GM21360 (cell line): ENCODE results near the gene ZSCAN26.
"Not testable (repeated sequence)": the region's sequence is repeated elsewhere in the genome, so short reads cannot be mapped to it uniquely, and the experiment has no call there.

Experiments
- ATAC-seq: cut with Tn5 transposase; IDR thresholded peaks from one replicate; pipeline ENCODE4 v1.9.1; 2021; ENCODE audit warnings: mild to moderate bottlenecking, moderate library complexity; ENCODE audit not compliant: unreplicated experiment

The ZSCAN26 gene

DNA sequence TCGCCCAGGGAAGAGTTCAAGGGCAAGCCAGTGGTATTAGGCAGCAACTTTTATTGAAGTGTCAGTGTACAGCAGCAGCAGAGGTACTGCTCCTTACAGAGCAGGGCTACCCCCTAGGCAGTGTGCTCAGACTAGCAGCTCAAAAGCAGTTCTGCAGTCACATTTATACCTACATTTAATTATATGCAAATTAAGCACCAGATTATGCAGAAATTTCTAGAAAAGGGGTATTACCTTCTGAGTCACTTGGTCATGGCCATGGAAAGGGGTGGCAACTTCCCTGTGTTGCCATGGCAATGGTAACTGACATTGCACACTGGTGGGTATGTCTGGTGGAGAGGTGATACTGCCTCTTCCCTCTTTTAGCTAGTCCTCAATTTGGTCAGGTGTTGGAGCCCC lies 12.8 kb upstream of the ZSCAN26 start:
- no peak for ATAC-seq

DNA sequence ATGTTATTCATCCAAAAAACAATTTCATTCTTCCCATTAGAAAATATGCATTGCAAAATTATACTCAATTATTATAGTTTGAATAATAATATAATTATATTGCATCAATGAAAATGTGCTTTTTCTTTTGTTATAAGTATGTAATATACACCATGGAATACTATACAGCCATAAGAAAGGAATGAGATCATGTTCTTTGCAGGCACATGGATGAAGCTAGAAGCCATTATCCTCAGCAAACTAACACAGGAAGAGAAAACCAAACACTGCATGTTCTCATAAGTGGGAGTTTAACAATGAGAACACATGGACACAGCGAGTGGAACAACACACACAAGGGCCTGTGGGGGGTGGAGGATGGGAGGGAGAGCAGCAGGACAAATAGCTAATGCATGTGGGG lies 9.9 kb upstream of the ZSCAN26 start:
- no peak for ATAC-seq

DNA sequence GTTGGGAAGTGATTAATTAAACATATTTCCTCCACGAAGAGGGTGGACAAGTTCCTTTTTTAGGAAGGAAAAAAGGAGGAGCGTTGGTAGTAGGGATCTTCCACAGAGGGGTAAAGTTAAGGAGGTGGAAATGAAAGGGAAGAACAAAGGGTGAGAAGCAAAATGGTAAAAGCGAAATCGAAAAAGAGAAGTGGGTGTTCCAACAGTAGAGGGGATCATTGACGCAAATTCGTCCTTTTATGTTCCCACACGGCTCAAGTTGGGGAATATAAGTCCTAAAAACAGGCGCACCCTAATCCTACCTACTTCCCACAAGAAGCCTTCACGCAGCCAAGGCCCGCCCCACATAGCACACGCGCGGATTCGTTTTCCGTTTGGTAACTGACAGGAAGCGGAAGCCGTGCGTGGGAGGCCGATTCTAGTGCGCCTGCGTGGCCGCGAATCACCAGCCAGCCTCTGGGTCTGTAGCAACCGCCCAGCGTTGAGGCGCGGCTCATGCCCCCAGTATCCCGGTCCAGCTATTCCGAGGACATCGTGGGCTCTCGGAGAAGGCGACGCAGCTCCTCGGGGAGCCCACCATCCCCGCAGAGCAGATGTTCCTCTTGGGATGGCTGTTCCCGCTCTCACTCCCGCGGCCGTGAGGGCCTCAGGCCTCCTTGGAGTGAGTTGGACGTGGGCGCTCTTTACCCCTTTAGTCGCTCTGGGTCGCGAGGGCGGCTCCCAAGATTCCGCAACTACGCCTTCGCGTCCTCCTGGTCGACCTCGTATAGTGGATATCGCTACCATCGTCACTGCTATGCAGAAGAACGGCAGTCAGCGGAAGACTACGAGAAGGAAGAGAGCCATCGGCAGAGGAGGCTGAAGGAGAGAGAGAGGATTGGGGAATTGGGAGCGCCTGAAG lies 7.8 kb upstream of the ZSCAN26 start, which contains the start of gene NKAPL:
NKAPL (plus strand) TSS at position 421 of the 901 bp plus-strand sequence; CDS start at position 496, 75 bp downstream.
- ATAC-seq = no peak

DNA sequence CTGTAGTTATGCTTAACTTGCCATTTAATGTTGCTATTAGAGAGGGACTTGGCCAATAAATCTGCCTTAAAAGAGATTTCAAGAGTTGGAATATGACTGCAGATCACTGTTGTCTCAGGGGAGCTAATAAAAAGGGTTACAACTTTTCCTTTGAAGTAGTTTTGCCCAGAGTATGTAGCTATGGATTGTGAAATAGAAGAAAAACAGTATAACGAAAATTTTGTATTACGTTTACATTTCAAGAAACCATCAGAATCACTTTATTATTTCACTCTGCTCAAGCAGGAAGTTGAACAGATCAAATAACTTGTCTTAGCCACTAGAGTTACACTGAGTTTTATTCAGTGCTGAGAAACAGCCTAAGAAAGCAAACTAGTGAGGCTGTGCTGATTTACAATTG lies 3.0 kb upstream of the ZSCAN26 start:
- ATAC-seq = no peak

DNA sequence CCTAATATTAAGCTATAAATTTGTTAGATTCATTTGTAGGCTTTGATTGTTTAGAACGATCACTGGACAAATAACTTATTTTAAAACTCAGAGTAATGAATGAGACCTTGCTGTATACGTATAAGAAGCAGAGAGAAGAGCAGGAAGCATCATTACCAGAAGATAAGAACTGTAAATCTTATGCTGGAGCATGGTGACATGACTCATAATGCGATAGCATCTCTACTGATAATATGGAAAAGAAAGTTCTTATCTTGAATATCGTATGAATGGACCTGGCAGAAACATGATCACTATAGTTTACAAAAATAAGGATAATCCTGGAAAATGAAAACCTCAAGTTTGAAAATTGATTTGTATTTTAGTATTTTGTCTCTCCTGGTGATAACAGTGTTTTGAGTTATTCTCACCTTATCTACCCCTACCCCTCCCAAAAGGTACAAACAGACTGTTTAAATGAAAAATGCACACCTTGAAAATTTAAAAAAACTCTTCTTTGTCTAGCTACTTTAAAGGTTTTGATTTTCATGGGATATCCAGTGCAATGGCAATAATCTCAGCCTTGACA lies 2.0 kb upstream of the ZSCAN26 start:
- no peak for ATAC-seq

DNA sequence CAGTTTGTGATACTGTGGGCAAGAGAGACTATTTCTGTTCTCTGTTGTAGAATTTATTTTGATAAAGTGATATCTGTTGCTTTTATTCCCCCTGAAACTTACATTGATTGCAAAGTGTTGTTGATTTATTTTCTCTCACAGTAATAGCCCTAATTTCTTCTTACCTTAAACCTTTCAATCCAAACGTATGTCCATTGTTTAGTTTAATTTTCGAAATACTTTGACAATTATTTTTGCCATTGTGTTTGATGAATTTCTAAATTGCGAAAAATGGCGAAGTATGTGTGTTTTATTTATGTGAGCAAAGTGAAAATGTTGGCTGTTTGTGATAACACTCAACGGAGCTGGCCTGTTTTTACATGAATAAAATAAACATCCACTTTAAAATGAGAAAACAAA lies 381 bp upstream of the ZSCAN26 start:
- ATAC-seq = no peak

DNA sequence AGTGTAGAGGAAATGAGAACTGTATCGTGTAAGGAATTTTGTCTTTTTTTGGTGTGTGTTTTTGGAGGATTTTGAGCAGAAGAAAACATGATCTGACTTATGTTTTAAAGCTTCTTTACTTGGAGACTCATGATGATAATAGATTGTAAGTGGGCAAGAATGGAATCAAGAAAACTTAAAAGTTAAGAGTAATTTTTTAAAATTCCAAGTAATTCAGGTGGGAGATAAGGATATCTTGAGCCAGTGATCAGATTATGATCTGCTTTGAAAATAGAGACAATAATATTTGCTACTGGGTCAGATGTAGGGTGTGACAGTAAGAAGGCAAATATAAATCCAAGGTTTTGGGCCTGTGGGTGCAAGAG lies 734 bp downstream of the ZSCAN26 start:
- ATAC-seq = no peak

DNA sequence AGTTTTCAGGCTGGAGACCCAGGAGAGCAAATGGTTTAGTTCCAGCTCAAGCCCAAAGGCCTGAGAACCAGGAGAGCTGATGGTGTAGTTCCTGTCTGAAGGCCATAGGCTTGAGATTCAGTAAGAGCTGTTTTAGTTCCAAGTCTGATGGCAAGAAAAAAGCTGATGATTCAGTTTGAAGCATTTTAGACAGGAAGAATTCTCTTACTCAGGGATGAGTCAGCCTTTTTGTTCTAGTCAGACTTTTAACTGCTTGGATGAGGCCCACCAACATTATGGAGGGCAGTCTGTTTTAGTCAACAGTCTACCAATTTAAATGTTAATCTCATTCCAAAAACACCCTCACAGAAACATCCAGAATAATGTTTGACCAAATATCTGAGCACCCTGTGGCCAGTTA lies 2.5 kb downstream of the ZSCAN26 start:
- ATAC-seq = no peak

DNA sequence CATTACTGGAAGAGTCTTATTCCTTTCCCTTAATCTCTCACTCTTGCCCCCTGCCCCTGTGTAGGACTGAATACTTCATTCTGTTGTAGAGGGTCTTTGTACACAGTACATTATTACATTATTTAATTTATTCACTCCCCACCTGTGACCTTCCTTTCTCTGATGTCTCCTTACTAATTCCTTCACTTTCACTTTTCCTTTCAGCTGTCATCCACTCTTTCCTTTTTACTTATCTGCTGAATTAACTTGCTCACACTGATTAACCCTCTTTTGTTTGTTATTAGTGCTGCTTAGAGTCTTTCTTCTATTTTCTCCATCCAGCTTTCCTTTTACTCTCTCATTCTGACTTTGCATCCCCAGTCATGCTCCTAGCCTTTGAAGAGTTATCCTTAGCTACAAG lies 7.9 kb downstream of the ZSCAN26 start:
- ATAC-seq = no peak

DNA sequence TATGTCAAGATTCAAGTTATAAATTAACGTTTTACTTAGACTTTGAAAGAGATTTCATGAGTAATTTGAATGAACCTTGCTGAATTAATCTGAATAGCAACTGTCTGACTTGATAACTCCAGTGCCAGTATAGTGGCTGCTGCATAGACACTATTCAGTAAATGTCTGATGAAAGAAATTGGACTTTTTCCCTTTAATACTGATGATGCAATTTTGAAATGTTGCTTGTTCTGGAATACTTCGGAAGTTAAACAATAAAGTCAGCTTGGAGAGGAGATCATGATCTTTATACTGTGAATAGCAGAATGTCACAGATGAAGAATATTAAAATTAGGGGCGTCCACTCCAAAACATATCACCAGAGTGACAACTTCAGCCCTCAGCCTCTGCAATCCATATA lies 10.8 kb downstream of the ZSCAN26 start:
- no peak for ATAC-seq

DNA sequence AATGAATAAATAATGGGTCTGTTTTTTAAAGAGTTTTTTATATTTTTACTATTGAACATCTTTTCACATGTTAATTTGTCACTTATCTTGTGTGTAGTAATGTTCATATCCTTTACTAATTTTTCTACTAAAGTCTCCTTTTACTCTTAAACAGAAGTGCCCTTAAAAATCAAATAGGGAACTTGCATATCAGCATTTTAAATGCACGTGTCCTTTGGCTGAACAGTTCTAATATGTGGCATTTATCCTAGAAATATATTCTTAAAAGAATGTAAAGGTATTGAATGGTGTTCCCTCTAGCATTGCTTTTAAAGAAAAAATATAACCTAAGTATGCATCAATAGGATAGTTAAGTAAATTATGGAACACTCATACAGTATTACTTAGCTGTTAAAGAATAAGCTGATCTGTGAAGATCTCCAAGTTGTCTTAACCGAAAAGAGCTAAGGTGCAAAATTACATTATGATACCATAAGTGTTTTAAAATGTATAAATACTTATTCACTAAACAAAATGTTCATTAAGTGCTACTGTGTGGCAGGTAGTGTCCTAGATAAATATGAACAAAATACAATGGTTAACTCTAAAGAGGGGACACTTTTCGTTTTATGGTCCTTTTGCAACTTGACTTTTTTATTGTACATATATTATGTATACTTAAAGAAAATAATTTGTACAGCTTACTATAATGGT lies 13.8 kb downstream of the ZSCAN26 start:
- ATAC-seq = no peak

DNA sequence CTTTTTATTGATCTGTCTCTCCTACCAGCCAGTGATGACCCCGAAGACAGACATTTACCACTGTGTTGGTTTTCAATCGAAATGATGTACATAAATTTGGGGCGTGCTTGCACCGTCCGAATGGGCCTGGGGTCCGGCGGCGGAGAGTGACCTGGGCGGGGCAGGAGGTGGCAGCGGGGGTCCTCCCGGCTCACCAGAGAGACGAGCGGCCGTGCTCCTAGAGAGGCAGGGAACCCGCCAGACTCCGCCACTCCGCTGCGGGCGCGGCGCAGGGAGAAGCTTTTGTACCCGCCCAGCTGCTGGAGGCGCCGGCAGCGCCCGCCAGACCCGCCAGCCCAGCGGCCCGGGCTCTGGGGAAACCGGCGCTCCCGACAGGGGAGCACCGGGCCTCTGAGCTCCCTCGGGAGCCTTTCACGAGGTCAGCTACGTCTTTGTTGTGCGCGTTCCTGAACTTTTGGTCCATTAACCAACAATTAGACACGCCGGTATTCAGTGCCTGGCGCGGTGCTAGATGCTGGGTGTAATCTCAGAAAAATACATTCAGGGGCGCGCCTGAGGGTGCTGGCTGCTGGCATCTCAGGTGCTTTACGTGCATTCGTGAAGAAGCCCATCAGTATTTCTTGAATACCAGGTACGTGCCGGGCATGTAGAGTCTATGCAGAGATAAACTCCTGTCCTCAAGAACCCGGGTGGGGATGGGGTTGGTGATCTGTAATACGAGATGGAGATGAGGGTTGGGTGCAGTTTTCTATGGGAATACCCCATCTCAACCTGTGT lies 14.5 kb downstream of the ZSCAN26 start, which contains the start of gene PGBD1:
PGBD1 (plus strand) TSS at position 285 of the 777 bp plus-strand sequence. CDS start 2,242 bp downstream, outside the sequence.
- ATAC-seq = peak; percentile 75

DNA sequence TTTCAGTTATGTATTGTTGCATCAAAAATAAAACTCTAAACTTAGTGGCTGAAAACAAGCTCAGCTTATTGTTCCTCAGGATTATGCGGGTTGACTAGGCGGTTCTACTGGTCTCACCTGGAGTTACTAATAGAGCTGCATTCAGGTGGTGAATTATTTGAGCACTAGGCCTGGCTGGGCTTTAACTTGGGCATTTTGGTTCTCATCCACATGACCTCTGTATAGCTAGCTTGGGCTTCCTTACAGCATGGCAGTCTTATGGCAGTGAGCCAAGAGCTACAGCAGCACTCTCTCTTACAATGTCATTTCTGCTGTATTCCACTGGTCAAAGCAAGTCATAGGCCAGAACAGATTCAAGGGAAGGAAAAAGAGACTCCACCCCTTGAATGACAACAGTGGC lies 16.0 kb downstream of the ZSCAN26 start:
- no peak for ATAC-seq

DNA sequence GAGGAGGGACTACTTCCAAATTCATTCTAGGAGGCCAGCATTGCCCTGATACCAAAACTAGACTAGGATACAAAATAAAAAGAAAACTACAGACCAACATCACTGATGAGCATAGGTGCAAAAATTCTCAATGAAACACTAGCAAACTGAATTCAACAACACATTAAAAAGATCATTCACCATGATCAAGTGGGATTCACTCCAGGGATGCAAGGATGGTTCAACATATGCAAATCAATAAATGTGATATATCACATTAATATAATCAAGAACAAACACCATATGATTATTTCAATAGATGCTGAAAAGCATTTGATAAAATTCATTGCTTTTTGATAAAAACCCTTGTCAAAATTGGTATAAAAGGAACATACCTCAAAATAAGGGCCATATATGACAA lies 24.6 kb downstream of the ZSCAN26 start:
- no peak for ATAC-seq

DNA sequence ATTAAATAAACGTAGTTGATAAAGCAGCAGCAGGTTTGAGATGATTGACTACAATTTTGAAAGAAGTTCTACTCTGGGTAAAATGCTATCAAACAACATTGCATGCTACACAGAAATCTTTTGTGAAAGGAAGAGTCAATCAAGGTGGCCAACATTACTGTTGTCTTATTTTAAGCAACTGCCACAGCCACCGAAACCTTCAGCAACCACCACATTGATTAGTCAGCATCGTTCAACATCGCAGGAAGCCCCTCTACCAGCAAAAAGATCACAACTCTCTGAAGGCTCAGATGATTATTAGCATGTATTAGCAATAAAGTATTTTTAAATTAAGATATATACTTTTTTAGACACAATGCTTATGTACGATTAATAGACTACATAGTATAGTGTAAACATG lies 28.4 kb downstream of the ZSCAN26 start:
- no peak for ATAC-seq

DNA sequence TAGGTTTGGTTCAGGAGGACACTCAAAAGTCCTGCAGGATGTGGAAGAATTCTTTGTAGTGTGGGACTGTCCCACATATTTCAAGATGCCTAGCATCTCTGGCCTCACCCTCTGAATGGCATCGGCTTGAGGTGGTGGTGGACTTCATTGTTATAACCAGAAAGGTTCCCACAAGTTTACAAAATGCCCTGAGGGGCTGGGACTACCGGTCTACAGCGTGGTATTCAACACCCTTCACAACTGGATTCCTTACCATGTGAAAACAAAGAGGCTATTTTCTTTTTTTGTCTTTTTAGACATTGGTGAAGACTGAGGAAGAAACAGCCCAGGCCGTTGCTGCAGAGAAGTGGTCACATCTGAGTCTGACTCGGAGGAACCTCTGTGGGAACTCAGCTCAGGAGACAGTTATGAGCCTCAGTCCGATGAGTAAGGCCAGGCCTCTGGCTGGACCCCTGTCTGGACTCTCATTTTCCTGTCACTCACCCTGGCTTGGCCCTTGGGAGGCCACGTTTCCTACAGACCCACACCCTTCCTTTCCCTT lies 29.6 kb downstream of the ZSCAN26 start:
- no peak for ATAC-seq

DNA sequence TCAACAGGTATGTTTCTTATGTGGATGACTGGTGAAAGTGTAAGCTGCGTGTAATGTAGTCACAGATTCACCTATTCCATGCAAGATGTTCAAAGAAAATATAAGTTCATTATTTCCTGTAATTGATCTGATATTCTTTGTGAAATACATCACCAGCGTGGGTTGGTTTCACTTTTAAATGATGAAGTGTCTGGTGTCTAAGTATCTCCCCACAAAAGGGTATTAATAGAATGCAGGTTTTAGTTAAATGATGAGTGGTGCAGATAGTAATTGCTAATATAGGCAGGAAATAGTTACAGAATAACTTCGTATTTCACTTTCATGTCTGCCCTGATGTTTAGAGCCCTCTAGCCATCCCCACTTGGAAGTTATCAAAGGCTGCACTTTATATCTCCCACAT lies 36.6 kb downstream of the ZSCAN26 start:
- ATAC-seq = no peak

DNA sequence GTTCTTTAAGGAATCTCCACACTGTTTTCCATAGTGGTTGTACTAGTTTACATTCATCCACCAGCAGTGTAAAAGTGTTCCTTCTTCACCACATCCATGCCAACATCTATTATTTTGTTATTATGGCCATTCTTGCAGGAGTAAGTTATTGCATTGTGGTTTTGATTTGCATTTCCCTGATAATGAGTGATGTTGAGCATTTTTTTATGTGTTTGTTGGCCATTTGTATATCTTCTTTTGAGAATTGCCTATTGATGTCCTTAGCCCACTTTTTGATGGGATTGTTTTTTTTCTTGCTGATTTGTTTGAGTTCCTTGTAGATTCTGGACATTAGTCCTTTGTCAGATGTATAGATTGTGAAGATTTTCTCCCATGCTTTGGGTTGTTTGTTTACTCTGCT lies 39.4 kb downstream of the ZSCAN26 start:
- ATAC-seq = not testable (repeated sequence)

DNA sequence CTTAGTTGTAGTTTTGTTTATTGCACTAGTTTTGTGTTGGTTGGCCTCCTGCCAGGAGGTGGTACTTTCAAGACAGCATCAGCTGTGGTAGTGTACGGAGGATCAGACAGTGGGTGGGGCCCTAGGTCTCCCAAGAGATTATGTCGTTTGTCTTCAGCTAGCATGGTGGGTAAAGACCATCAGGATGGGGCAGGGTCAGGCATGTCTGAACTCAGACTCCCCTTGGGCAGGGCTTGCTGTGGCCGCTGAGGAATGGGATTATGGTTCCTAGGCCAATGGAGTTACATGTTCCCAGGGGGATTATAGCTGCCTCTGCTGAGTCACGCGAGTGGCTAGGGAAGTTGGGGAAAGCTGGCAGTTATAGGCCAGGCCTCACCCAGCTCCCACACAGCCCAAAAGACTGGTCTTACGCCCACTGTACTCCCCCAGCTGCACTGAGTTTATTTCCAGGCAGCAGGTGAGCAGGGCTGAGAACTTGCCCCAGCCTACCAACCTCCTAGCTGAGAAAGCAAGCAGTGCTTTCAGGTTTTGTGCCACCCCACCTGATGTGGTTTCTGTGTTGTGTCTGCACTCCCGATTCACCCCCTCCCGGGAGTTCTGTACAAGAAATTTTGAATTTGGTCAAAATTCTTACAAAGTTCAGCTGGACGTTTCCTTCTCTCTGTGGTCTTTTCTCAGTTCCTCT lies 44.3 kb downstream of the ZSCAN26 start:
- no peak for ATAC-seq

DNA sequence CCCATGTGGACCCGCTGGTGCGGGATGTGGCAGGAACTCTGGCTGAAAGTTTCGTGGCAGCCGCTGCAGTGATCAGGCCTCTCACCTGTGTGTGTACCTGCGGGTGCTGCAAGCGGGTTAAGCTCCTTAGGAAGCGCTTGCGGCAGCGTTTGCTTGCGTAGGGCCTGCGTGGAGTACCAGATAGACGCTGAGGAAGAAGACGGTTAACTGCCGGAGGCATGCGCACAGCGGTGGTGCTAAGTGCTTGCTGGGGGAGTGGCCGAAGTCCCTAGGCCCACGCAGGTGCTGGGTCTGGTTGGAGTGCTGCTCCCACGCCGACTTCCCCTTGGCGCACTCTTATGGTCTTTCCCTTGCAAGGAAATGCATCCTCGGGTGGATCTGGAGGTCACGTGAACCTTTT lies 46.0 kb downstream of the ZSCAN26 start:
- ATAC-seq = no peak
